ENCODE measurements around the gene MRPL21.
"Not testable (repeated sequence)": the region's sequence is repeated elsewhere in the genome, so short reads cannot be mapped to it uniquely, and the experiment has no call there.

Gene MRPL21

GRCh38 chr11:68863553-68864265 is 39.9 kb downstream of the MRPL21 start:
- no peak for DNase-seq

GRCh38 chr11:68862421-68862820 is 41.2 kb downstream of the MRPL21 start:
- DNase-seq, result no peak

GRCh38 chr11:68859123-68859522 is 44.5 kb downstream of the MRPL21 start:
- DNase-seq, result no peak

- DNase-seq, result no peak
These were observed 46.5 kb downstream of the MRPL21 start for GRCh38 chr11:68857037-68857586.

GRCh38 chr11:68856425-68857030 is 47.1 kb downstream of the MRPL21 start:
- not testable (repeated sequence) for DNase-seq

- DNase-seq, result no peak
These were observed 48.2 kb downstream of the MRPL21 start for GRCh38 chr11:68855205-68855981.

GRCh38 chr11:68854273-68854958 is 49.2 kb downstream of the MRPL21 start:
- no peak for DNase-seq

- no peak for DNase-seq
These were observed 51.0 kb downstream of the MRPL21 start for GRCh38 chr11:68852628-68853027.

GRCh38 chr11:68848429-68848828 is 55.2 kb downstream of the MRPL21 start:
- DNase-seq, result no peak

GRCh38 chr11:68847395-68847794 is 56.2 kb downstream of the MRPL21 start:
- DNase-seq, result no peak

GRCh38 chr11:68845351-68846002 is 58.2 kb downstream of the MRPL21 start:
- no peak for DNase-seq

GRCh38 chr11:68844801-68845200 is 58.8 kb downstream of the MRPL21 start:
- no peak for DNase-seq

GRCh38 chr11:68844376-68844775 is 59.3 kb downstream of the MRPL21 start:
- no peak for DNase-seq

- DNase-seq, result peak; percentile 35 to 63 (median 52)
These were observed 59.8 kb downstream of the MRPL21 start for GRCh38 chr11:68843703-68844312.

GRCh38 chr11:68843052-68843561 is 60.5 kb downstream of the MRPL21 start:
- DNase-seq, result no peak

- no peak for DNase-seq
These were observed 61.1 kb downstream of the MRPL21 start for GRCh38 chr11:68842427-68843051.

- peak; percentile 29 to 50 (median 42) for DNase-seq
These were observed 61.8 kb downstream of the MRPL21 start, which contains the start of gene CPT1A for GRCh38 chr11:68841718-68842426. Gene CPT1A (minus strand): TSS chr11:68841916. CDS start chr11:68815474, 26,442 bp downstream.

Measured in activated CD4-positive, CD25-positive, alpha-beta regulatory T cell (primary cell).